Muscle layer of duodenum (tissue), 2 donors: Measurements from ENCODE around the gene RPL39L.

ENCODE experiments used
- H3K27ac ChIP-seq: one replicate; pipeline ENCODE4 v1.7.0; 2013; ENCODE audit warnings: mild to moderate bottlenecking, low read length
- H3K27me3 ChIP-seq: one replicate; pipeline ENCODE4 v1.7.0; 2013; ENCODE audit warnings: low read depth, mild to moderate bottlenecking, control low read depth, low read length
- H3K36me3 ChIP-seq, 2 donors: one replicate each; pipeline ENCODE4 v1.7.0; 2013; ENCODE audit warnings: low read length in 2 of 2, control low read depth in 1 of 2, mild to moderate bottlenecking in 1 of 2; ENCODE audit not compliant: insufficient read depth in 2 of 2, control insufficient read depth in 1 of 2
- H3K4me1 ChIP-seq, 2 donors: one replicate each; pipeline ENCODE4 v1.7.0; 2013; ENCODE audit warnings: low read length in 2 of 2, mild to moderate bottlenecking in 2 of 2, control low read depth in 1 of 2, moderate library complexity in 1 of 2; ENCODE audit not compliant: insufficient read depth in 2 of 2, control insufficient read depth in 1 of 2
- H3K4me3 ChIP-seq, 2 donors: one replicate each; pipeline ENCODE4 v1.7.0; 2013; ENCODE audit warnings: low read length in 2 of 2, low read depth in 1 of 2, mild to moderate bottlenecking in 1 of 2
- H3K9me3 ChIP-seq, 2 donors: one replicate each; pipeline ENCODE4 v1.7.0; 2013; ENCODE audit warnings: low read length in 2 of 2, control low read depth in 1 of 2, mild to moderate bottlenecking in 1 of 2; ENCODE audit not compliant: control insufficient read depth in 1 of 2
- donor health status: healthy.

Gene RPL39L

DNA sequence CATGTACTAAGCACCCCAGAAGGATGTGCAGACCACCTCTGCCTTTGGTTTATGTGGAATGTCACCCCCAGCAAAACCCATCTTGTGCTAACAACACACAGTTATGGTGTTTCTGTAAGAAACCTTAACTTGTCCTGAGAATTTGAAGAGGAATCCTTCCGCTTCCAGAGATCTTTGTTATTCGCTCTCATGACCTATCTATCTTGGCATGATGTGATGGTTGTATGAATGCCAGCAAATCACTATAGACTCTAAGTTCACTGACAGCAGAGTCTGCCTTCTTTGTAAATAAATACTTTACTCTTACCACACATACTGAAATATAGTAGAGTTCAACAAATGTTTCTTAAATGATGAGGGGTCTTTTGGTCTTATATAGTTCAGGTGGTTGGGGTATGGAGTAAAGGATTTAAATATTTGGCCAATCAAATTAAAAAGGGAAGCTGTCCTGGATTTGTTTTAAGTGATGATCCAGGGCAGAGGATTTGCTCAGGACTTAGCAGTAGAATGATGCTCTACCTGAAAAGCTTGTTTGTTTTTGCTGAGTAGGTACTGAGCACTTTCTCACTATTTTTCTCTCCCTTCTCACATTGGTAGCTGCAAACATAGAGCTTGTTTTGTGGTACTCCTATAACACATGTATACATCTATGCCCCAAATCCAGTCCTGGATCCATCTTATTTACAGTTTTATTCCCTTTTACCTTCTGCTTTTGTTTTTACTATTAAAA is 30.1 kb upstream of the RPL39L start:
- H3K4me1 ChIP-seq, result peaks cover 0 to 5% of the 10 kb centered on the region in 2 donors
- H3K9me3 ChIP-seq, result no peaks in the 10 kb centered on the region

DNA sequence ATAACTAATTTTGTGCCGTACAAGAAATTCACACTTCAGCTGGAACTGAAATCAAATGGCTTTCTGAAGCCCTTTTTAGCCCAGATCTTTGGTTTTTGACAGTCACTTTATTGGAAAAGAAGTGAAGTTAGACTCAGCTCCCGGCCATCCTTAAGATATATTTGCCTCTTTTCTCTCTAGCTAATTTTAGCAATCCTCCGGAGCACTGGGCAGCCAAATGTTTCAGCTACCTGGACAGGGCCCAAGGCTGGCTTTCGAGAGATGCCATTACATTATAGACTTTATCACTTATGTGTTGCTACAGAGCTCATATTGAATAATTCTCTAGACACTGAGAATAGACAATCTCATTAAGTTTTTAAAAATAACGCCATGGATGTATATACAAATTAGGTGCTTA is 28.5 kb upstream of the RPL39L start:
- Histone ChIP-seq H3K36me3 (no peaks in the 10 kb centered on the region), H3K27ac (no peak overlapping the region), H3K27me3 (no peaks in the 10 kb centered on the region), H3K4me3 (no peak overlapping the region), H3K9me3 (no peaks in the 10 kb centered on the region), H3K4me1 (no peaks in the 10 kb centered on the region)

More for the DNA sequence above, 30.1 kb upstream of the RPL39L start:
- no peaks in the 10 kb centered on the region for H3K36me3 ChIP-seq
- no peak overlapping the region for H3K4me3 ChIP-seq
- H3K27me3 ChIP-seq, result no peaks in the 10 kb centered on the region
- no peak overlapping the region for H3K27ac ChIP-seq

DNA sequence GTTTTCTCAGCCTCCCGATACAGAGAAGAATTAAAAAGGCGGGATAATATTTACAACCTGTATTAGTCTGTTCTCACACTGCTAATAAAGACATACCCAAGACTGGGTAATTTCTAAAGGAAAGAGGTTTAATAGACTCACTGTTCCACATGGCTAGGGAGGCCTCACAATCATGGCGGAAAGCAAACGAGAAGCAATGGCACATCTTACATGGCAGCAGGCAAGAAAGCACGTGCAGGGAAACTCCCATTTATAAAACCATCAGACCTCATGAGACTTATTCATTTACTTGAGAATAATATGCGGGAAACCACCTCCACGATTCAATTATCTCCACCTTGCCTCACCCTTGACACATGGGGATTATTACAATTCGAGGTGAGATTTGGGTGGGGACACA is 27.5 kb upstream of the RPL39L start:
- Histone ChIP-seq H3K27ac (no peak overlapping the region), H3K36me3 (no peaks in the 10 kb centered on the region), H3K9me3 (no peaks in the 10 kb centered on the region), H3K4me1 (no peaks in the 10 kb centered on the region), H3K27me3 (no peaks in the 10 kb centered on the region), H3K4me3 (no peak overlapping the region)

DNA sequence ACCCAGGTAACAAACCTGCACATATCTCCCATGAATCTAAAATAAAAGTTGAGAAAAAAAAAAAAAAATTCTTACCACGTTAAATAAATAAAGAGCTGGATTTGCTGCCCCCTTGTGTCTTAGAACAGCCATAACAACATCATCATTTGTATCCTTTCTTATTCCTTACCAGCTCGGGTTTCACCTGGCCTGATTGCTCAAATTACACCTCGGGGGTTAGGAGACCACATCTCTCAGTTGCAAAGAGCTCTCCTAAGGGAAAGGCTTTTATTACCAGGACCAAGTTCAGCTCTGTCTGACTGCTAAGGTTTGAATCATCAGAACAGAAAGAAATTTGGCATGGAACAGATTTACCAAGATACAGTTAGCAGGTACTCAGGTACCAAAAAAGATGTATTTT is 25.8 kb upstream of the RPL39L start:
- Histone ChIP-seq H3K36me3 (no peaks in the 10 kb centered on the region), H3K27me3 (no peaks in the 10 kb centered on the region), H3K4me1 (no peaks in the 10 kb centered on the region), H3K27ac (no peak overlapping the region), H3K4me3 (no peak overlapping the region), H3K9me3 (no peaks in the 10 kb centered on the region)

DNA sequence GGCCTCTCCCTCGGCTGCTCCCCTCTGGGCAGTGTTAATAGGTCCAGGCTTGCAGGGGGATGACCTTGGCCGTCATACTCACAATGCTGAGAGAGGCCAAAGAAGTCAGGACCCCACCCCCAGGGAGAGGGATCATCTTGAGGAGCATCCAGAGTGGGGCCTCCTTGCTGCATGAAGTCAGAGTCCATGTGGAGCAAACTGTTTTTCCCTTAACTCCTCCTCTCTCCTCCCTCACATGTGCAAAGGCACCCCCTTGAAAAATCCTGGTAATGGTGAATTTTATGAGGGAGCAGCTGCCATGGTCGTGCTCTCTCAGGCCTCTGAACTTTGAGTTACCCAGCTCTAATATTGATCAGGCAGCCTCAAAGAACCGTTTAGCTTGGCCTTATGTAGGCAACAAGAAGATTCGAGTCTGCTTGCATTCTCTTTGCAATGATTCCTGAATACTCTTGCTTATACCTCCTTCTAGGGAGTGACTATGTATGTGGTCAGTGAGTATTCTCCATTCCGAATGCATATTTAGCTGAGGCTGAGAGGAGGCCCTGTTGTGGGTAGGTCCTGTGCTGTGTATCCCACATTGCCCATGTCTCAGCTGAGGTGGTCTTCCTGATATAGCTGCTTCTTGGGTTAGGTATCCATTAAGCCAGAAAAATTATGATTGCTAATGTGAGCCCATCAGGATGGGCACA is 23.1 kb upstream of the RPL39L start:
- H3K4me3 ChIP-seq, result no peak overlapping the region
- H3K27me3 ChIP-seq, result no peaks in the 10 kb centered on the region
- no peak overlapping the region for H3K27ac ChIP-seq
- H3K9me3 ChIP-seq, result peaks cover 0 to 6% of the 10 kb centered on the region in 2 donors
- H3K4me1 ChIP-seq, result no peaks in the 10 kb centered on the region
- H3K36me3 ChIP-seq, result no peaks in the 10 kb centered on the region

DNA sequence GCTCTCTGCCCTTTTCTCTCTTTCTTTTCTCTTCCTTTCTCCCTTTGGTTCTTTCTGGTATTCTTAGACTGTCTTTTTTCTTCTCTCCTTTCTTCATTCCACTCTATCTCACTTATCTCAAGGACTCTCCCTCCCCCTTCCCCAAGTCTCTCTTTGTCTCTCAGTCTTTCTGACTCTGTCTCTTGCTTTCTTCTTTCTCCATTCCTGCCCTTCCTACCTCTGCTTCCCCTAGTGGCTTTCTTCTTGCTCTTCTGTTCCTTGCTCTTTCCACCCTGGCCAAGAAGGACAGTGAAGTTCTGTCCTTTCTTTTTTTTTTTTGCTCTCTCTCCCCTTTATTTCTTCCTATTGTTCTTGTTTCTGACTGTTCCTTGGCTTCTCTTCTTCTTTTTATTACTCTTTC is 22.3 kb upstream of the RPL39L start:
- H3K4me1 ChIP-seq, result no peaks in the 10 kb centered on the region
- no peak overlapping the region for H3K27ac ChIP-seq
- no peak overlapping the region for H3K4me3 ChIP-seq
- peaks cover 0 to 6% of the 10 kb centered on the region in 2 donors for H3K9me3 ChIP-seq
- H3K36me3 ChIP-seq, result no peaks in the 10 kb centered on the region
- H3K27me3 ChIP-seq, result no peaks in the 10 kb centered on the region

DNA sequence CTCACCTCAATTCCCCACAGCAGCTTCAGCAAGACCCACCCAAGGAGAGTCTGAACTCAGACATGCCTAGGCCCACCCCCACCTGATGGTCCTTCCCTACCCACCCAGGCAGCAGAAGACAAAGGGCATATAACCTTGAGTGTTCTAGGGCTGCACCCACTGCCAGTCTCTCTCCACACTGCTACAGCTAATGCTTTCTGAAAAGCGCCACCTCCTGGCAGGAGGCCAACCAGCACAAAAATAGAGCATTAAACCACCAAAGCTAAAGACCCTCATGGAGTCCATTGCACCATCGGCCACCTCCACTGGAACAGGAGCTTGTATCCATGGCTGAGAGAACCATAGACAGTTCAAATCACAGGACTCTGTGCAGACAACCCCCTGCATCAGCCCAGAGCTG is 11.3 kb upstream of the RPL39L start:
- H3K27me3 ChIP-seq, result no peaks in the 10 kb centered on the region

DNA sequence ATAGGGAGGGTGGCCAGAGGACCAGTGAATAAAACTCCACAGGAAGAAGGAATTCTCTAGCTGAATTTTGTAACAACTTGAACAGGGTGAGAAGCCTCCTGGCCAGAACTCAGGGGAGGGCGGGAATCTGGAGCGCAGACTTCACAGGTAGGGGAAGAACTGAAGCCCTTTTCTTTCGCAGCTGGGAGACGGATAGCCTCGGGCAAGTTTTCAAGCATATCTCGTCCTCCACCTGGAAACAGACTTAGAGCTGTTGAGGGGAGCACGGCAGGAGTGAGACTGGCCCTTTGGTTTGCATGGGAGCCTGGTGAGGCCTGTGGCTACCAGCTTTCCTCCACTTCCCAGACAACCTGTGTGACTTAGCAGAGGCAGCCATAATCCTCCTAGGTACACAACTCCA is 10.9 kb upstream of the RPL39L start:
- H3K27ac ChIP-seq, result no peak overlapping the region
- H3K4me1 ChIP-seq, result no peaks in the 10 kb centered on the region
- no peaks in the 10 kb centered on the region for H3K9me3 ChIP-seq
- no peaks in the 10 kb centered on the region for H3K27me3 ChIP-seq
- H3K4me3 ChIP-seq, result no peak overlapping the region
- no peaks in the 10 kb centered on the region for H3K36me3 ChIP-seq

More for the DNA sequence above, 11.3 kb upstream of the RPL39L start:
- H3K27ac ChIP-seq, result no peak overlapping the region
- H3K36me3 ChIP-seq, result no peaks in the 10 kb centered on the region
- no peak overlapping the region for H3K4me3 ChIP-seq
- H3K4me1 ChIP-seq, result no peaks in the 10 kb centered on the region
- H3K9me3 ChIP-seq, result no peaks in the 10 kb centered on the region

DNA sequence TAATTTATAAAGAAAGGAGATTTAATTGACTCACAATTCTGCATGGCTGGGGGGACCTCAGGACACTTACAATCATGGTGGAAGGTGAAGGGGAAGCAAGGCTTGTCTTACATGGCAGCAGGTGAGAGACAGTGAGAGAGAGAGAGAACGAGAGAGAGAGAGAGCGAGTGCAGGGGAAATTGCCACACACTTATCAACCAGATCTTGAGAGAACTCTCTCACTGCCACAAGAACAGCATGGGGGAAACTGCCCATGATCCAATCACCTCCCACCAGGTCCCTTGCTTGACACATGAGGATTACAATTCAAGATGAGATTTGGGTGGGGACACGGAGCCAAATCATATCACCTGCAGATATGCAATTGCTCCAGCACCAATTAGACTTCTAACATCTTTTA is 7.1 kb upstream of the RPL39L start:
- H3K4me1 ChIP-seq, result no peaks in the 10 kb centered on the region
- H3K9me3 ChIP-seq, result no peaks in the 10 kb centered on the region
- no peaks in the 10 kb centered on the region for H3K27me3 ChIP-seq
- no peaks in the 10 kb centered on the region for H3K36me3 ChIP-seq
- H3K4me3 ChIP-seq, result no peak overlapping the region
- H3K27ac ChIP-seq, result no peak overlapping the region

DNA sequence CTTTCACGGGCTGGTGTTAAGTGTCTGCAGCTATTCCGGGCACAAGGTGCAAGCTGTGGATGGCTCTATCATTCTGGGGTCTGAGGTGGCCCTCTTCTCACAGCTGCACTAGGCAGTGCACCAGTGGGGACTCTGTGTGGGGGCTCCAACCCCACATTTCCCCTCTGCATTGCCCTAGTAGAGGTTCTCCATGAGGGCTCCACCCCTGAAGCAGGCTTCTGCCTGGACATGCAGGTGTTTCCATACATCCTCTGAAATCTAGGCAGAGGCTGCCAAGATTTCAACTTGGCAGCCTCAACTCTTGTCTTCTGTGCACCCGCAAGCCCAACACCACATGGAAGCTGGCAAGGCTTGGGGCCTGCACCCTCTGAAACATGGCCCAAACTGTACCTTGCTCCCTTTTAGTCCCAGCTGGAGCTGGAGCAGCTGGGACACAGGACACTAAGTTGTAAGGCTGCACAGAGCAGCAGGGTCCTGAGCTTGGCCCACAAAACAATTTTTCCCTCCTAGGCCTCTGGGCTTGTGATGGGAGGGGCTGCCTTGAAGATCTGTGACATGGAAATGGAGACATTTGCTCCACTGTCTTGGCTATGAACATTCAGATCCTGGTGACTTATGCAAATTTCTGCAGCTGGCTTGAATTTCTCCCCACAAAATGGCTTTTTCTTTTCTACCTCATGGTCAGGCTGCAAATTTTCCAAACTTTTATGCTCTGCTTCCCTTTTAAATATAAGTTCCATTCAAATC is 6.0 kb upstream of the RPL39L start:
- H3K36me3 ChIP-seq, result no peaks in the 10 kb centered on the region
- no peak overlapping the region for H3K4me3 ChIP-seq
- H3K27me3 ChIP-seq, result no peaks in the 10 kb centered on the region
- H3K9me3 ChIP-seq, result no peaks in the 10 kb centered on the region
- H3K4me1 ChIP-seq, result no peaks in the 10 kb centered on the region
- no peak overlapping the region for H3K27ac ChIP-seq

DNA sequence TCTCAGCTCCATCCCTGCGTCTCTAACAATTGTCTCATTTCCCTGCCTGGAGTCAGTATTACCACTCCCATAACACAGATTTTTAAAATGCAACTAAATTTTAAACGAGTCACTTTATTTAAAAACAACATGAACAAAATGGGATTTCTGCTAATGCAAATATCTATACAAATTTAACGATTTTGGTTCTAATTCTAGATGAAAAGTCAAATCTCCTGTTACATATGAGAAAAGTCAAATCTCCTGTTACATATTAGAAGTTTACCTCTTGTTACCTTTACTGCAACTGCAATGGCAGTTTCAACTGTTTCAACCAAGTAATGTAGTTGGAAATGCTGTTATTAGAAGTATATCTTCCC is 578 bp upstream of the RPL39L start:
- Histone ChIP-seq H3K4me1 (no peaks in the 10 kb centered on the region), H3K9me3 (no peaks in the 10 kb centered on the region), H3K27ac (no peak overlapping the region), H3K27me3 (no peaks in the 10 kb centered on the region), H3K4me3 (peak overlapping the region; percentile 62 to 70), H3K36me3 (no peaks in the 10 kb centered on the region)
